Transverse colon (tissue), 4 donors: ENCODE data around the gene ARHGAP42. TPM values are rescaled to one million over a fixed set of nuclear protein-coding genes. Genes with fewer than 3 reads are reported as not detected.
"Not testable (repeated sequence)": the region's sequence is repeated elsewhere in the genome, so short reads cannot be mapped to it uniquely, and the experiment has no call there.

Experiments
- DNase-seq: peaks from one replicate; pipeline ENCODE4 v3.0.0-alpha.2; 2019
- H3K27ac ChIP-seq, 4 donors: fragments of 200-600 bp; sonication (generic); 2 replicates each; pipeline ENCODE4 v1.5.1; 2016 to 2018; ENCODE audit warnings: inconsistent platforms in 4 of 4
- H3K27me3 ChIP-seq: fragments of 200-600 bp; sonication (generic); 2 replicates; pipeline ENCODE4 v1.5.1; 2017; ENCODE audit warnings: inconsistent platforms
- H3K36me3 ChIP-seq, 4 donors: fragments of 200-600 bp; sonication (generic); 2 replicates each; pipeline ENCODE4 v1.5.1; 2017 to 2019; ENCODE audit warnings: inconsistent platforms in 4 of 4
- H3K4me1 ChIP-seq, 4 donors: fragments of 200-600 bp; sonication (generic); 2 replicates each; pipeline ENCODE4 v1.5.1; 2017 to 2020; ENCODE audit warnings: inconsistent platforms in 4 of 4
- H3K4me3 ChIP-seq, 4 donors: fragments of 200-600 bp; sonication (generic); 1 replicate in 1 of 4; 2 replicates in 3 of 4; pipeline versions ENCODE4 v1.5.1 to v1.6.1; 2017 to 2019; ENCODE audit warnings: inconsistent platforms in 4 of 4
- H3K9me3 ChIP-seq, 2 donors: fragments of 200-600 bp; sonication (generic); 2 replicates each; pipeline ENCODE4 v1.5.1; 2017 to 2019; ENCODE audit warnings: inconsistent platforms in 2 of 2
- EP300 ChIP-seq: sonication (generic); formaldehyde crosslinking; IDR thresholded peaks from one replicate; pipeline ENCODE4 v1.6.1; 2017; ENCODE audit warnings: antibody characterized with exemption, low read depth
- POLR2A ChIP-seq: fragments of 450-650 bp; IDR thresholded peaks from one replicate; pipeline ENCODE4 v1.6.1; 2016; ENCODE audit warnings: antibody characterized with exemption, mild to moderate bottlenecking, moderate library complexity
- POLR2AphosphoS5 ChIP-seq, 3 donors: sonication (generic); formaldehyde crosslinking; IDR thresholded peaks; one replicate each; pipeline ENCODE4 v1.6.1; 2016; ENCODE audit warnings: antibody characterized with exemption in 3 of 3
- WGBS, 2 donors: methylation state at CpG; one replicate each; pipeline ENCODE4 v1.1.5; 2018; ENCODE audit warnings: low coverage in 1 of 2; 5-methylcytosine and 5-hydroxymethylcytosine counted together
- in situ Hi-C, 4 donors: fragments of 200-750 bp; cut with MboI; loops; one replicate each; pipeline versions ENCODE4 v1.15.0 to v1.15.1; 2017; ENCODE audit warnings: low sequenced_read_pairs in 3 of 4, low pct_ligation_motif_present in 1 of 4, low pct_unique_long_range_greater_than_20kb in 1 of 4
- intact Hi-C: fragments of 100-400 bp; cut with DNase I; formaldehyde crosslinking; loops from one replicate; pipeline ENCODE4 v1.15.1; 2023; ENCODE audit warnings: low total_unique reads
- total RNA-seq, 4 donors: library from RNA; depleted of rRNA; stranded (reverse); fragments of >200 nt; gene quantifications; one replicate each; pipeline ENCODE4 v1.1.0, GENCODE V29; 2016
- TF ChIP-seq, protein P1 (sequence below), 5 experiments: fragments of 200-600 bp in 3 of 5; fragments of 450-650 bp in 2 of 5; sonication (generic) in 3 of 5; IDR thresholded peaks; 1 replicate in 2 of 5; 2 replicates in 3 of 5; pipeline ENCODE4 v1.5.1; 2016 to 2017; ENCODE audit warnings: antibody characterized with exemption in 5 of 5, inconsistent platforms in 3 of 5, mild to moderate bottlenecking in 2 of 5, moderate library complexity in 1 of 5

ARHGAP42 gene
- total RNA-seq, 4 donors from 2014 or later: 33.3 to 62.5 (median 40.9) TPM

- no peak for DNase-seq
- no peaks in the 10 kb centered on the region for H3K4me1 ChIP-seq
- H3K9me3 ChIP-seq: no peaks in the 10 kb centered on the region
- in situ Hi-C loops (no loop called here), intact Hi-C loops (no loop called here)
- H3K4me3 ChIP-seq: no peak overlapping the region
- TF ChIP-seq, protein P1, sequence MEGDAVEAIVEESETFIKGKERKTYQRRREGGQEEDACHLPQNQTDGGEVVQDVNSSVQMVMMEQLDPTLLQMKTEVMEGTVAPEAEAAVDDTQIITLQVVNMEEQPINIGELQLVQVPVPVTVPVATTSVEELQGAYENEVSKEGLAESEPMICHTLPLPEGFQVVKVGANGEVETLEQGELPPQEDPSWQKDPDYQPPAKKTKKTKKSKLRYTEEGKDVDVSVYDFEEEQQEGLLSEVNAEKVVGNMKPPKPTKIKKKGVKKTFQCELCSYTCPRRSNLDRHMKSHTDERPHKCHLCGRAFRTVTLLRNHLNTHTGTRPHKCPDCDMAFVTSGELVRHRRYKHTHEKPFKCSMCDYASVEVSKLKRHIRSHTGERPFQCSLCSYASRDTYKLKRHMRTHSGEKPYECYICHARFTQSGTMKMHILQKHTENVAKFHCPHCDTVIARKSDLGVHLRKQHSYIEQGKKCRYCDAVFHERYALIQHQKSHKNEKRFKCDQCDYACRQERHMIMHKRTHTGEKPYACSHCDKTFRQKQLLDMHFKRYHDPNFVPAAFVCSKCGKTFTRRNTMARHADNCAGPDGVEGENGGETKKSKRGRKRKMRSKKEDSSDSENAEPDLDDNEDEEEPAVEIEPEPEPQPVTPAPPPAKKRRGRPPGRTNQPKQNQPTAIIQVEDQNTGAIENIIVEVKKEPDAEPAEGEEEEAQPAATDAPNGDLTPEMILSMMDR (IDR thresholded peaks at IDR 0.05): no peak
- no peak for TF ChIP-seq POLR2A
- TF ChIP-seq POLR2AphosphoS5 (IDR thresholded peaks at IDR 0.05): no peak
- TF ChIP-seq EP300: no peak
- H3K36me3 ChIP-seq: no peaks in the 10 kb centered on the region
- H3K27me3 ChIP-seq: no peaks in the 10 kb centered on the region
- no peak overlapping the region for H3K27ac ChIP-seq
- WGBS, 2 donors: 50 to 53% methylated on average over 1 of the region's 1 CpG
These were observed 205.8 kb downstream of the ARHGAP42 start for GRCh38 chr11:100892886-100893285.

GRCh38 chr11:100895449-100895848 lies 208.4 kb downstream of the ARHGAP42 start:
- intact Hi-C loops: no loop called here
- Histone ChIP-seq H3K4me1 (no peaks in the 10 kb centered on the region), H3K27ac (no peak overlapping the region), H3K9me3 (no peaks in the 10 kb centered on the region), H3K36me3 (no peaks in the 10 kb centered on the region), H3K4me3 (no peak overlapping the region), H3K27me3 (no peaks in the 10 kb centered on the region)
- TF ChIP-seq POLR2AphosphoS5 (IDR thresholded peaks at IDR 0.05) (no peak), POLR2A (no peak), EP300 (no peak)
- TF ChIP-seq, protein P1 (IDR thresholded peaks at IDR 0.05): no peak
- no peak for DNase-seq
- 63 to 79% methylated on average over 1 of the region's 1 CpG for WGBS, 2 donors
- in situ Hi-C loops: no loop called here

DNA sequence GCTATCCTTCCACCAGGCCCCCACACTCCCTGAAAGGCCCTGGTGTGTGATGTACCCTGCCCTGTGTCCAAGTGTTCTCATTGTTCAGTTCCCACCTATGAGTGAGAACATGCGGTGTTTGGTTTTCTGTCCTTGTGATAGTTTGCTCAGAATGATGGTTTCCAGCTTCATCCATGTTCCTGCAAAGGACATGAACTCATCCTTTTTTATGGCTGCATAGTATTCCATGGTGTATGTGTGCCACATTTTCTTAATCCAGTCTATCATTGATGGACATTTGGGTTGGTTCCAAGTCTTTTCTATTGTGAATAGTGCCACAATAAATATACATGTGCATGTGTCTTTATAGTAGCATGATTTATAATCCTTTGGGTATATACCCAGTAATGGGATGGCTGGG lies 208.9 kb downstream of the ARHGAP42 start:
- DNase-seq, H3K27ac ChIP-seq, H3K36me3 ChIP-seq, H3K4me1 ChIP-seq, H3K9me3 ChIP-seq, in situ Hi-C loops, intact Hi-C loops, H3K27me3 ChIP-seq, H3K4me3 ChIP-seq: not testable (repeated sequence)
- WGBS, 2 donors: 100% methylated on average over 1 of the region's 1 CpG; no CpG with 5 or more reads in 1 of the 2 donors

DNA sequence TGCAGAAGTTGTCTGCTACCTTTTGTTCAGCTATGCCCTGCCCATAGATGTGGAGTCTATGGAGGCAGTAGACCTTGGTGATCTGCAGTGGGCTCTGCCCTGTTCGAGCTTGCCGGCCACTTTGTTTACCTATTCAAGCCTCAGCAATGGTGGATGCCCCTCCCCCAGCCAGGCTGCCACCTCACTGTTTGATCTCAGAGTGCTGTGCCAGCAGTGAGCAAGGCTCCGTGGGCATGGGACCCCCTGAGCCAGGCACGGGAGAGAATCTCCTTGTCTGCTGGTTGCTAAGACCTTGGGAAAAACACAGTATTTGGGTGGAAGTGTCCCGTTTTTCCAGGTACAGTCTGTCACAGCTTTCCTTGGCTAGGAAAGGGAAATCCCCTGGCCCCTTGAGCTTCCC lies 214.4 kb downstream of the ARHGAP42 start:
- H3K9me3 ChIP-seq, DNase-seq, intact Hi-C loops, H3K4me1 ChIP-seq, H3K4me3 ChIP-seq, in situ Hi-C loops, H3K27ac ChIP-seq, H3K27me3 ChIP-seq, H3K36me3 ChIP-seq: not testable (repeated sequence)
- 83 to 92% methylated on average over 2 to 5 of the region's 5 CpGs for WGBS, 2 donors

- no peaks in the 10 kb centered on the region for H3K9me3 ChIP-seq
- peaks cover 0 to 3% (median 0%) of the 10 kb centered on the region in 4 donors for H3K4me1 ChIP-seq
- TF ChIP-seq POLR2A (no peak), POLR2AphosphoS5 (IDR thresholded peaks at IDR 0.05) (no peak), EP300 (no peak)
- TF ChIP-seq, protein P1 (IDR thresholded peaks at IDR 0.05): no peak
- H3K27me3 ChIP-seq: no peaks in the 10 kb centered on the region
- intact Hi-C loops: no loop called here
- no peak for DNase-seq
- H3K4me3 ChIP-seq: no peak overlapping the region
- in situ Hi-C loops: no loop called here
- no peaks in the 10 kb centered on the region for H3K36me3 ChIP-seq
- 55 to 63% methylated on average over 5 to 7 of the region's 7 CpGs for WGBS, 2 donors
- H3K27ac ChIP-seq: no peak overlapping the region
These were observed 215.5 kb downstream of the ARHGAP42 start for GRCh38 chr11:100902454-100903141.
